Stimulated activated CD4-positive, alpha-beta T cell treated with anti-CD3 and anti-CD28 coated beads, Interleukin-2, amount 100 ng/mL, for 24 hours (primary cell): ENCODE data around the gene ARHGAP25.

ENCODE experiments used
- DNase-seq, 2 donors: peaks; one replicate each; pipeline ENCODE4 v3.0.0-alpha.2; 2020

Gene ARHGAP25

DNA sequence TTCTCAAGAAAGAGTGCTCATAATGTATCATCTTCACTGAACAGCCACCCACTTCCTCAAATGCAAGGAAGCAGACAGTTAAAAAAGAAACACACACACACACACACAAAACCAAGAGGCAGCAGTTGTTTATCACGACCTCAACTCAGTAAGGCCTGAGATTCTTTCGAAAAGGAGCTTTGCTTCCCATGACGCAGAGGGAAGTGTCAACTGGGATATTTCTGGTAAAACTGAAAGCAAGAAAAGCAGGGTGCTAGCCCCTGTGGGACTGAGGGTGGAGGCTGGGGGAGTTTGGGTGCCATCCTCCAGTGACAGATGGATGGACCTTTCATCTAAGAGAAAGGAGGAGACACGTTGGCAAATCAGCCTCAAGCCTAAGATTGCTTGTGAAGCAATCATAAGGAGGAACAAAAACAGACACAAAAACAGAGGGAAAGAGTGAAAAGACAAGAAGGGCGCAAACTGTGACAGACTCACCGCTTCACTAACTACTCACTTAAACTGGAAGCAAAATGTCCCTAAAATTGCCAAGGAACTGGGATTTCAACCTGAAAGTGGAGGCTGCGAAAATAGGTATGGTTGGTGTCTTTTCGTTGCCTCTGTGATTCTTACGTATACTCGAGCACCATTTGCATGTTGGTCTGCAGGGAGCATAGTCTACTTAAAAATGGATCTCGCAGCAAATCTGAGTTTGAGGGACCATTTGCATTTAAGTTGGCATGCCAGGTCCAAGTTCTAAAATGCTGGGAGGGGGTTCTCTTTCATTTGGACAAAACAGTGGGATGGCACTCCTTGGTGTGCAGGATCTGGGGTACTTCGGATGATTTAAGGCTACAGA, at the start of gene ARHGAP25:
Gene ARHGAP25 (plus strand): TSS at position 124 of the 838 bp plus-strand sequence. CDS start 389 bp downstream, at position 513.
- DNase-seq: peak; percentile 65 to 67

GRCh38 chr2:68686178-68686577, 48.4 kb upstream of the ARHGAP25 start:
- no peak for DNase-seq

DNA sequence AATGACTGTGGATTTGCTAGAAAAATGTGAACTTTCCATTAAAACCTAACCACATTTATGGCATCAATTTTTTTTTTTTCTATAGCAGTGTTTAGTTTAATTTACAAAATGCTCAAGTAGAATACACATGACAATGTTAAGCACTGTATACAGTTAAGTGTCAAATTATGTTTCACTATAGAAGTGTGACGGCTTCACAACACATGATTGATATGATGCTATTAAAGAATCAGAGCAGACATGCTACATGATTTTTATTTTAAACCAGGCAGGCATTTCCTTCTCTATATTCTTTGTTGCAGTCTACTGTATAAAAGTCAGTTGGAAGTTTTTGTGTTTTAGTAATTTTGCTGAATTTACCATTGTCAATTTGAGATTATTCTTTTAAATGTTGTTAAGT, 47.6 kb upstream of the ARHGAP25 start:
- DNase-seq: no peak

GRCh38 chr2:68689553-68690537, 44.8 kb upstream of the ARHGAP25 start:
- DNase-seq: peak in 1 of 2 donors; percentile 8

- no peak for DNase-seq
Measured at GRCh38 chr2:68690851-68691250, 43.8 kb upstream of the ARHGAP25 start.

DNA sequence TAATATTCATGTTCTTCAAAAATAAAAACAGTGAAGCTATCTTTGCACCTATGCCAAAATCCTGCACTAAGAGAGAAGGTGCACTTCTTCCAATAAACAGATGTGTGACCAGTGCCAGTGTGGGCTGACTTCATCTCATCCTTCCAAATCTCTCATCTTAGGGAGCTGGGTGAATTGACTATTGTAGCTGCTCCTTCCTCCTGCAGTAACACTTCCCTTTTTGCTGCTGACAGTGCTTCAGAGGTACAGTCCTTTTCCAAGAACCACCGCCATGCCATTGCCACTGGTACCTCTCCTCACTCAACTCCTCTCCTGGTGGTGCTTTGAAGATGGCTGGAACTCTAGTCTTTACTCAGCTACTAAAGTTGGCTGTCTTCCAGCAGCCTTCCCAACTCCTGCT, 42.1 kb upstream of the ARHGAP25 start:
- DNase-seq: no peak

DNA sequence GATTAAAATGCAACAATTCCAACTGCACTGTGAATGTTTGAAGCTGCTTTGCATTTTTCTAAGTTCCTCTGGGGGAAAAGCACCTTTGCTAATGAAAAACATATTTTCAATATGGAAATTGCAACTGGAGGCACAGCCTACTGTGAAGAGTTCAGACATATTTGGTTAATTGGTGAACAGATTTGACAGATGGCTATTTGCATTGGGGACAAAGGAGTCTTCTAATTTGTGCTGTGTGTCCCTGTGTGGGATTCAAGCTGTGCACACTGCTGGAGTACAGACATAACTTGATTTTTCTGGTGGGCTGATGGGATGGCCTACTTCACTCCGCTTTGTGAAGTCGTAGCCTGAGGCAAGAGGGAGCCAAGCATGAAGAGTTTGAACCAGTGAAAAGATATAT, 40.7 kb upstream of the ARHGAP25 start:
- DNase-seq: no peak

DNA sequence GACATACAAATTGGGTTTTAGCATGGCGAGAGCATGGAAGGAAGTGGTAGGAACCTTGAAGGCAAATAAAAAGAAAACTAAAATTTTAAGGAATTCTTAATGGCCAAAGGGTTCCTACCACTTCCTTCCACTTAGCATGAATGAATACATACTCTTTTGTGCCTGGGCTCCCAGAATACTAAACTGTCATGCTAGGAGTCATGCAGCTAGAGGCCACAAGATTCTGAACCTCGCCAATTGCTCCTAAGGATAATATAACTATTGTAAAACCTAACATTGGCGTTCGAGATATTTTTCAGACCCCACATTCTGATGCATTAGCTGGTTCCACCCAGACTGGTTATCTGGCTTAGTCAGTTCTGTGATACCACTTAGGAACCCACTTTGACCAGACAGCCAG, 38.6 kb upstream of the ARHGAP25 start:
- DNase-seq: no peak

GRCh38 chr2:68696554-68696953, 38.1 kb upstream of the ARHGAP25 start:
- DNase-seq: no peak

DNA sequence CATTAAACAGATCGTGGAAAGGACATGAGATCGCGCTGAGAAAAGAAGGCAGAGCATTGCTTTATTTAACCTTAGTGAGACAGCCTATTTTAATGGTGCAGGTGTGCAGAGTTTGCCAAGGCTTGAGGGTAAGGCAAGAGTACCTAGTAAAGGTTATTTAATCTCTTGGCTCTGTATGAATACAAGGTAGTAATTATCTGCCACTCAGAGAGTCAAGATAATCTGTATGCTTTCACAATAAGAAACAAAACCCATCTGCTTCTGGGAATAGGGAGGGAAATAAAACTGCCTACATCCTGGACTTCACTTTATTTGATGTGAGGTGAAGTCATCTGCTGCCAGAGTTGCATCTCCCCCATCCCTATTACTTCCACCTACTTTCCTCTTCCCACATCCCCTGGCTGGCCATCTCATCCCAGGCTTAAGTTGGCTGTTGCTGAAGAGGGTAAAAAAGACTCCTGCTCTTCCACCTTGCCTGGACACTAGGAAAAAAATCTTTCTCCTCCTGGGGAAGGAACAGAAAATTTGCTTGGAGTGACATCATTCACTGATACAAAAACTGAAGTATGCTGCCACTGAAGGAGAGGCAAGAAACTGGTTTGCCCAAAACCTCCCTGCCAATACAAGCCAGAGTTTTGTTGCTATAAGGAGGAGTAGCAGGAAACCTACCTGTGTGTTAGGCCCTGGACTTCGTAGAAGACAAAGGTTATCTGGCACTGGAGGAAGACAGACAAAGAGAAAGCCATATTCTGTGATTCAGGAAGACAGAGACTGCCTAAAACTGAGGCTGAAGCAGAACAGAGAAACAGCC, 35.8 kb upstream of the ARHGAP25 start:
- no peak for DNase-seq

GRCh38 chr2:68700560-68700959, 34.1 kb upstream of the ARHGAP25 start:
- no peak for DNase-seq

- no peak for DNase-seq
Measured at GRCh38 chr2:68706637-68707036, 28.0 kb upstream of the ARHGAP25 start.

DNA sequence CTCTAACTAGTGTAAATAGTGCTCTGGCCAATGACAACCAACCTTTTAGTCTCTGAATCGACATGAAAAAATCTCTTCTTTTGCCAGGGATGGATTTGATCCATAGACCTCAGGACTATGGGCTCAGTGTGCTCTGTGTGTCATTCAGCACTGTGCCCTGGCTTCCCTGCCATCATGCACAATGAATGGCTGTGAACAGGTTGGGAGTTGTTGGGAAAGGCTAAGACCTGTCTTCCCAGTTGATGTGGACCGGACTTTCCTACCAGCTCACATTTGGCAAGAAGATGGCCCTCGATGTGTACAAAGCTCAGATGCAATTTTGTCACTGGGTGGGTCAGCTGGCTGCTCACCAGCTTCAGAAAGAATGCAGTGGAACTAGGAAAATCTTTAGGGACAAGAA, 26.0 kb upstream of the ARHGAP25 start:
- DNase-seq: no peak

DNA sequence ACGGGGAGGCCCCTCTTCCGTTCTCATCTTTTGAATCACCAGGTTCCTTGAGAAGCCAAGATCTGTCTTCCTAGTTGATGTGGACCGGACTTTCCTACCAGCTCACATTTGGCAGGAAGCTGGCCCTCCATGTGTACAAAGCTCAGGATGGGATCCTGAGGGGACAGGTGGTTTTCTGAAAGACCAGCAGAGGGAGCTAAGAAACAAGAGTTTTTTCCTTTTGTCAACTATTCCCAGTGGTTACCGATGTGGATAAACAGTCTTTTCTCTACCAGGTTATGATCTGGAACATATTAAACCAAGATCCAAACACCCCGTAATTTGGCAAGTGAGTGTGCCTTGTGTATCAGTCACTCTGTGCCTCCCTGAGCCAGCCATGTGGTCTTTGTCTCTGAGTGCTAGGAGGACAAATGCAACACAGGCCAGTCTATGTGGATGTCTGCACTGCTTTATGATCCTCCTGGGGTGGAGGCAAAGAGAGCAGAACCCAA, 25.1 kb upstream of the ARHGAP25 start:
- DNase-seq: no peak

GRCh38 chr2:68710336-68710735, 24.3 kb upstream of the ARHGAP25 start:
- DNase-seq: no peak

DNA sequence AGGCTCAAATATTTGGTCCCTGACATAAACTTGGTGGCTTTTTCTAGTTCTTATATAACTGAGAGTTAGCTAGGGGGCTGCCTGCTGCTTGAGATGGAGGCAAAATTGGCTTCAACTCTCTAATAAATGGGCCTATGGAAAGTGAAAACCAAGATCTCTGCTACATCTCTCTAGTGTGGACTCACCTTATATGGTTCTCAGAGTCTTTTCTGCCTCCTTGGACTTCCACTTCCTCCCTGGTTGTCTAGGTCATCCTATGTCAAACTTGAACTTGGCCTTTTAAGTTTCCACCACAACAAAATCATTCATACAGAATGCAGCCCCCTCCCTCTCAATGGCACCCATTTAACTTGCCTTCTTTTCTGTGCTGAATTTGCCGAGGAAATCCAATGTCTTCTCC, 23.9 kb upstream of the ARHGAP25 start:
- no peak for DNase-seq

GRCh38 chr2:68714866-68715265, 19.7 kb upstream of the ARHGAP25 start:
- DNase-seq: peak in 1 of 2 donors; percentile 59

DNA sequence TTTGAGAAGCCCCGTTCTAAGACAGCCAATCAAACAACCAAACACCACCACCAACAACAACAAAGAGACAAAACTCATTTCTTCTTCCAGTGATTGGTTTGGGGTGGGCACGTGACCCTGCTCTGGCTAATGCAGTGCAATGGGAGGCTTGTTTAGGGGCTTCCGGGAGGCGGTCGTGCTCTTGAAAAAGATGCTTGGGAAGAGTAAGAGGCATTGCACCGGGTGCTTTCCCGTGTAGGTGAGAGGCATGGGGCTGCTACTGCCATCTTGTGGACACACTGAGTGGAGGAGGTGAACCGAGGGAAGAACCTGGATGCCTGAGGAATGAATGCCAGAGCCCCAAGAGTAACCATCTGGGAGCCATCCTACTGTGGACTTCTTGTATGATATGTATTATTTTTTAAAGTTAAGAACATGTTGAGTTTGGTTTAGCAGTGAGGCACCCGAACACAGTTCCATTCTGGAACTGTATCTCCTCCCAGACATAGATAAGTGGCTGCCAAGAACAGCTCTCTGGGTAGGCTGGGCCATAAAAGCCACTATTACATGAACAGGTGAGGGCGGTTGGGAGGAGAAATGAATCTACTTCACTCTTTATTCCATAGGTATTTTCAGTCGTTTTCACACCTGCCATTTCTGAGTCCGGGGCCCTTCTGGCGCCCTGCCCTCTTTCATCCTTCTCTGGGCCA, 19.1 kb upstream of the ARHGAP25 start:
- DNase-seq: peak; percentile 60

DNA sequence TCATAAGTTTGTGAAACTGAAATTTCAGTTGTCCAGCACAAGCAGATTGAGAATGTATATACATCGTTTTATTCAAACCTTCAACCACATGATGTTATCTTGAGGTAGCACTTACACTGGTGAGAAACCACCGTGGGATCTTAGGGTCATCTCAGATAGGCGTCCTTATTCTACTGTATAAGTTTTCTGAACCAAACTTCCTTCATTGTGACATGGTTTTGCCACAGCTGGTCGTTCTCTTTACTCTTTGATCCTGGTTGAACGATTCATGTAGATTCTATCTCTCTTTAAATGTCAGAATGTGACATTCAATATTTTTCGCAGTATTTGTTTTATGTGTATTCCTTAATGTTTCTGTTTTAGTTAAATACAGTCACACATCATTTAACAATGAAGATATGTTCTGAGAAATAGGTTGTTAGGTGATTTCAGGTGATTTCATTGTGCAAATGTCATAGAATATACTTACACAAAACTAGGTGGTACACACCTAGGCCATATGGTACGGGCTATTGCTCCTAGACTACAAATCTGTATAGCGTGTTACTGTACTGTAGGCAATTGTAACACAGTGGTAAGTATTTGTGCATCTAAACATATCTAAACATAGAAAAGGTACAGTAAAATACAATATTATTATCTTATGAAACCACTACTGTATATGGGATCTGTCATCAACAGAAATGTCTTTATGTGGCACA, 17.9 kb upstream of the ARHGAP25 start:
- no peak for DNase-seq

- DNase-seq: peak in 1 of 2 donors; percentile 40
Measured at GRCh38 chr2:68717305-68717661, 17.3 kb upstream of the ARHGAP25 start.

DNA sequence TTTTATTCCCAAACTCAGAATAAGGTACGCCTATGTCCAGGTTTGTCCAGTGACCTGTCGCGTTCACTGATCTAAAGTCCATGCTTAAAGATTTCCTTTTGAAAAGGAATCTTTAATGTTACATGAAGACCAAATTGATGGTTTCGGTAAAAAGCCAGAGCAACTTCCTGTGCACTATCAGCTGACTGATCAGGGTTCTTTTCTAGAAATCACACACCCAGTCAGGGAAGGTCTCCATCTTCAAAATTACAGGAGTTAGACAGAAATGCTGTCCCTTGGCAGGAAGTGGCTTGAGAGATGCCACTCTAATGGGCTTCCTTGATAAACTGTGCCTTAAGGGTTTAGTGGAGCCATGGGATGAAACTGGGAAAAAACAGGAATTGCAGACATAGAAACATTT, 14.7 kb upstream of the ARHGAP25 start:
- no peak for DNase-seq
